Osteocyte (in vitro differentiated cells): ENCODE data around the gene NINJ2. TPM values are rescaled to one million over a fixed set of nuclear protein-coding genes. Genes with fewer than 3 reads are reported as not detected.

Source experiments
- DNase-seq: peaks from one replicate; pipeline ENCODE4 v3.0.0; 2021; ENCODE audit warnings: mixed read lengths; ENCODE audit not compliant: unreplicated experiment; ENCODE audit errors: extremely low spot score
- H3K27ac Mint-ChIP-seq: one replicate; pipeline ENCODE4 v1.8.0; 2021; ENCODE audit warnings: mild to moderate bottlenecking, mixed read lengths; ENCODE audit not compliant: unreplicated experiment
- H3K27me3 Mint-ChIP-seq: one replicate; pipeline ENCODE4 v1.8.0; 2021; ENCODE audit warnings: mixed read lengths; ENCODE audit not compliant: unreplicated experiment
- H3K36me3 Mint-ChIP-seq: one replicate; pipeline ENCODE4 v1.8.0; 2021; ENCODE audit warnings: mixed read lengths; ENCODE audit not compliant: unreplicated experiment
- H3K4me1 Mint-ChIP-seq: one replicate; pipeline ENCODE4 v1.8.0; 2021; ENCODE audit warnings: mixed read lengths; ENCODE audit not compliant: unreplicated experiment
- H3K4me3 Mint-ChIP-seq: one replicate; pipeline ENCODE4 v1.8.0; 2021; ENCODE audit warnings: mild to moderate bottlenecking, moderate library complexity, mixed read lengths; ENCODE audit not compliant: unreplicated experiment
- H3K9me3 Mint-ChIP-seq: one replicate; pipeline ENCODE4 v1.8.0; 2021; ENCODE audit warnings: mixed read lengths; ENCODE audit not compliant: unreplicated experiment
- CTCF ChIP-seq: fragments of 200-600 bp; sonication (generic); IDR thresholded peaks from 2 replicates; pipeline ENCODE4 v1.5.0; 2021; ENCODE audit warnings: antibody characterized with exemption, mild to moderate bottlenecking, moderate library complexity
- total RNA-seq: library from RNA; stranded (reverse); gene quantifications from 2 replicates; pipeline ENCODE4 v1.2.1, GENCODE V29; 2021

NINJ2 gene
- total RNA-seq, 1 donor from 2014 or later: 2.3 TPM

DNA sequence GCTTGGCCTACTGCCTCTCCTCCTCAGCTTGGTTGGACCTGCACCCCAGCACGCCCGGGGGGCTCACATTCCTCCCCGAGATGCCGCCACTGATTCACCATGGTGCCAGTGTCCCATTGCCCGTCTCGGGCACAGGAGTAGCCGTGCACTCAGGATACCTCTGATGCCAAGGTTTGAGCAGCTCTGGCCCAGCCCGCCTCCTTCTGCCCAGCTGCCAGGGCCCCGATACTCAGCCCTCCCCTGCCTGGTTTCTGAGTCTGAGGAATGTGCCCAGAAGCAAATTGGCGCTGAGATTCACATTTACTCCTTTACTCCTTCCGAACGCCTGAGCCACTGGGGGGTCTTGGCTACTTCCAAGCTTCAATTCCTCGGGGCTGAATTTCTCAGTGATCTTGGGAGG is 63.5 kb downstream of the NINJ2 start:
- DNase-seq: no peak
- Mint-ChIP-seq H3K27ac (no peak overlapping the region), H3K9me3 (no peaks in the 10 kb centered on the region), H3K4me1 (peaks cover 5% of the 10 kb centered on the region), H3K36me3 (no peaks in the 10 kb centered on the region), H3K4me3 (no peak overlapping the region), H3K27me3 (peaks cover 11% of the 10 kb centered on the region)
- no peak for TF ChIP-seq CTCF

DNA sequence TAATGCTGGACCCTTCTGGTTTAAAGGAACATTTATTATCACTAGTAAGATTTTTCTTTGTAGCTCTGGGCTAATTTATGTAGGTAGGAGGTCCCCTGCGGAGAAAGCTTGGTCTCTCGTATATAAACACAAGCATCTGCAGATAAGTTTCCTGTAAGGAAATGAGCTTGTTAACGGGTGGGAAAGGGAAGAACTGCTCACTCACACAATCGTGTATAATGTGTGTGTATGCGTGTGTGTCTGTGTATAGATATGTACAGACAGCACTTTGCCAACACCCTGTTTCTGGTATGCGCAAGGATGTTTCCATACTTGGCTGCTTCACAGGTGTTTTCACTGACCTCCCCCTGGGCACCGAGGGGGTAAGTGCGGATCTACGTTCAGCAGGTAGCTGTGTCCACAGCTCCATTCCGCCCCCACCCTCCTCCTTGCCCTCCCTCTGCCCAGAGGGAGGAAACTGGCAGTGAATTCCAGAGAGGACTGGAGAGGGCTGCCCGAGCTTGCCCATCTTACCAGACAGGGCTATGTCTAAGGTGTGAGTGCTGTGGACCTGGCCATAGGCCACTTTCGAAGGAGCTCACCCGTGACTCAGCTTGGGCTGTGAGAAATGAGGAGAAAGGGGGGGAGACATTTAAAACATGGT is 65.2 kb downstream of the NINJ2 start:
- TF ChIP-seq CTCF: no peak
- peaks cover 26% of the 10 kb centered on the region for H3K27me3 Mint-ChIP-seq
- H3K27ac Mint-ChIP-seq: no peak overlapping the region
- H3K4me3 Mint-ChIP-seq: no peak overlapping the region
- H3K9me3 Mint-ChIP-seq: no peaks in the 10 kb centered on the region
- peaks cover 5% of the 10 kb centered on the region for H3K4me1 Mint-ChIP-seq
- no peak for DNase-seq
- H3K36me3 Mint-ChIP-seq: no peaks in the 10 kb centered on the region

DNA sequence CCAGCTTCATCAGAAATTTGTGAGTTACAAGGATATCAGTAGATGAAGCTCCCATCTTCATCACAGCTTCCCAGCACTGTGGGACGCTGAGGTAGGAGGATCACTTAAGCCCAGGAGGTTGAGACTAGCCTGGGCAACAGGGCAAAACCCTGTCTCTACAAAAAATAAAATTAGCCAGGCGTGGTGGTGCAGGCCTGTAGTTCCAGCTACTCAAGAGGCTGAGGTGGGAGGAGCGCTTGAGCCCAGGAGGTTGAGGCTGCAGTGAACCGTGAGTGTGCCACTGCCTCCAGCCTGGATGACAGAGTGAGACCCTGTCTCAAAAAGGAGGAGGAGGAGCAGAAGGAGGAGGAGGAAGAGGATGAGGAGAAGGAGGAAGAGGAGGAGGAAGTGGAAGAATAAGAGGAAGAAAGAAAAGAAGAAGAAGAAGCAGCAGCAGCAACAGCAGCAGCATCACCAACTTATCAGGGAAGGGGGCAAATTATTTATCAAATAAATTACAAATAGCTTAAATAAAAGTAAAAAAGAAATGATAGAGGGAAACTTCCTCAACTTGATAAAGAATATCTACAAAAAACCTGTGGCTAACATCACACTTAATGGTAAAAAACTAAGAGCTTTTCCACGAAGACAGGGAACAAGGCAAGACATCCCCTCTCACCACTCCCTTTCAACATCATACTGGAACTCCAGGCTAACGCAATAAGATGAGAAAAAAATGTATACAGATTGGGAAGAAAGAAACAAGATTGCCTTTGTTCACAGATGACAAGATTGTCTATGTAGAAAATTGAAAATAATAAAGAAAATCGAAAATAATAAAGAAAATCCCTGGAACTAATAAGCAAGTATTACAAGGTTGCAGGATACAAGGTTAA is 69.6 kb downstream of the NINJ2 start:
- DNase-seq: no peak
- Mint-ChIP-seq H3K4me3 (no peak overlapping the region), H3K9me3 (no peaks in the 10 kb centered on the region), H3K27me3 (peaks cover 32% of the 10 kb centered on the region), H3K4me1 (no peaks in the 10 kb centered on the region), H3K27ac (no peak overlapping the region), H3K36me3 (no peaks in the 10 kb centered on the region)
- no peak for TF ChIP-seq CTCF

GRCh38 chr12:592024-592505 is 71.2 kb downstream of the NINJ2 start:
- Mint-ChIP-seq H3K9me3 (peaks cover 8% of the 10 kb centered on the region), H3K4me1 (no peaks in the 10 kb centered on the region), H3K27me3 (peaks cover 32% of the 10 kb centered on the region), H3K27ac (no peak overlapping the region), H3K36me3 (no peaks in the 10 kb centered on the region), H3K4me3 (no peak overlapping the region)
- no peak for DNase-seq
- no peak for TF ChIP-seq CTCF
